ENCODE results near the gene CASQ2. TPM values are rescaled to one million over a fixed set of nuclear protein-coding genes. Genes with fewer than 3 reads are reported as not detected.
A peak's percentile ranks its signal among the peaks of the same experiment; 100 is the strongest.

CASQ2 gene
- total RNA-seq, 1 donor from 2014 or later, result 0.92 TPM

- ATAC-seq, result no peak
Measured at GRCh38 chr1:115658646-115659045, 109.9 kb downstream of the CASQ2 start.

GRCh38 chr1:115656461-115657077 is 111.9 kb downstream of the CASQ2 start:
- ATAC-seq, result no peak

GRCh38 chr1:115655916-115656315 is 112.6 kb downstream of the CASQ2 start:
- peak; percentile 67 for ATAC-seq

GRCh38 chr1:115655306-115655663 is 113.2 kb downstream of the CASQ2 start:
- ATAC-seq, result peak; percentile 72

GRCh38 chr1:115654663-115655305 is 113.7 kb downstream of the CASQ2 start:
- peak; percentile 61 for ATAC-seq

GRCh38 chr1:115654125-115654524 is 114.4 kb downstream of the CASQ2 start:
- no peak for ATAC-seq

- ATAC-seq, result no peak
Measured at GRCh38 chr1:115652236-115652788, 116.2 kb downstream of the CASQ2 start.

- ATAC-seq, result no peak
Measured at GRCh38 chr1:115651391-115651790, 117.1 kb downstream of the CASQ2 start.

GRCh38 chr1:115650961-115651360 is 117.6 kb downstream of the CASQ2 start:
- no peak for ATAC-seq

Other genes with a start within 250 kb of the CASQ2 start
- 15.5 TPM for gene VANGL1, start 126.7 kb downstream of the CASQ2 start, total RNA-seq
- gene NHLH2, start 72.4 kb upstream of the CASQ2 start, total RNA-seq, result 1.1 TPM
- gene SLC22A15, start 207.8 kb upstream of the CASQ2 start, total RNA-seq, result 6.6 TPM

Data from esophagus mucosa (tissue), 1 donor.